Measurements from ENCODE around the gene SORCS3. TPM values are rescaled to one million over a fixed set of nuclear protein-coding genes. Genes with fewer than 3 reads are reported as not detected.

The SORCS3 gene
- total and polyA plus RNA-seq, 2 of the 13 experiments (the other 11 are each of a cell fraction or from before 2014, with no cell fraction given), result 0.07 TPM; not detected in 1

GRCh38 chr10:105113666-105114065, 472.6 kb downstream of the SORCS3 start (continued):
- TF ChIP-seq HNF1B (CRISPR knock-in tag; IDR thresholded peaks at IDR 0.05) (no peak), E2F2 (CRISPR knock-in tag; IDR thresholded peaks at IDR 0.05; ENCODE audit: borderline replicate concordance) (no peak), PPARG (CRISPR knock-in tag; conservative IDR thresholded peaks at IDR 0.05) (no peak), ZNF816 (CRISPR knock-in tag; IDR thresholded peaks at IDR 0.05; ENCODE audit: borderline replicate concordance) (no peak), MAZ (IDR thresholded peaks at IDR 0.05; ENCODE audit: borderline replicate concordance, low read depth, low read length) (no peak), MAZ (CRISPR knock-in tag; IDR thresholded peaks at IDR 0.05; ENCODE audit: low read depth) (no peak), GATA4 (IDR thresholded peaks at IDR 0.05; ENCODE audit: borderline replicate concordance, low read depth) (no peak), ZNF382 (CRISPR knock-in tag; IDR thresholded peaks at IDR 0.05; ENCODE audit: borderline replicate concordance) (no peak), HNRNPL (IDR thresholded peaks at IDR 0.05; ENCODE audit: low read depth, low read length) (no peak), ARNTL (CRISPR knock-in tag; IDR thresholded peaks at IDR 0.05) (no peak)

- in situ Hi-C loops (cut with HindIII; ENCODE audit: extremely low pct_ligation_motif_present, low pct_unique_long_range_greater_than_20kb), result no loop called here
- H3K27ac ChIP-seq (ENCODE audit: extremely low read length, insufficient read depth, low read length), result no peak overlapping the region
- WGBS (ENCODE audit: low lambda C conversion rate), result 0% methylated on average over 3 of the region's 3 CpGs
- H3K36me3 ChIP-seq (replicated peaks in 1 of 2; ENCODE audit: control insufficient read depth in 1 of 2, insufficient read depth in 2 of 2, low read length in 2 of 2), result no peaks in the 10 kb centered on the region
- ATAC-seq, result no peak
- no peak overlapping the region for H2AFZ ChIP-seq (ENCODE audit: low read length)
- ChIA-PET POLR2A (no interaction called here), CTCF (ENCODE audit: low intra/inter-chr PET ratio, low total read pairs) (no interaction called here)
- H3K4me2 ChIP-seq (ENCODE audit: low read depth, low read length), result no peak overlapping the region
- H3K9me3 ChIP-seq (ENCODE audit: low read length), result peaks cover 28% of the 10 kb centered on the region
- BruUV-seq (replicated peaks), result no TSS peak
- no peak overlapping the region for H3K4me3 ChIP-seq (replicated peaks in 1 of 3; ENCODE audit: insufficient read depth in 1 of 3, low read depth in 2 of 3, low read length in 3 of 3)
- no peaks in the 10 kb centered on the region for H3K27me3 ChIP-seq (ENCODE audit: control insufficient read depth in 1 of 2, insufficient read depth in 2 of 2, low read length in 2 of 2)
- no peaks in the 10 kb centered on the region for H3K79me2 ChIP-seq (ENCODE audit: insufficient read depth, low read length)
- intact Hi-C loops (cut with micrococcal nuclease; ENCODE audit: unreplicated experiment), result no loop called here
- H3K9ac ChIP-seq (ENCODE audit: insufficient read depth, low read depth, low read length), result no peak overlapping the region
- no peak for FAIRE-seq
- no peaks in the 10 kb centered on the region for H3K4me1 ChIP-seq (ENCODE audit: insufficient read depth, low read length)
- no peak for DNase-seq (ENCODE audit: low spot score)
- no peaks in the 10 kb centered on the region for H4K20me1 ChIP-seq (ENCODE audit: insufficient read depth, low read length)
- TF ChIP-seq, protein P1, sequence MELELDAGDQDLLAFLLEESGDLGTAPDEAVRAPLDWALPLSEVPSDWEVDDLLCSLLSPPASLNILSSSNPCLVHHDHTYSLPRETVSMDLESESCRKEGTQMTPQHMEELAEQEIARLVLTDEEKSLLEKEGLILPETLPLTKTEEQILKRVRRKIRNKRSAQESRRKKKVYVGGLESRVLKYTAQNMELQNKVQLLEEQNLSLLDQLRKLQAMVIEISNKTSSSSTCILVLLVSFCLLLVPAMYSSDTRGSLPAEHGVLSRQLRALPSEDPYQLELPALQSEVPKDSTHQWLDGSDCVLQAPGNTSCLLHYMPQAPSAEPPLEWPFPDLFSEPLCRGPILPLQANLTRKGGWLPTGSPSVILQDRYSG (CRISPR knock-in tag; IDR thresholded peaks at IDR 0.05), result no peak
- no peak for TF ChIP-seq CEBPB (IDR thresholded peaks at IDR 0.05; ENCODE audit: borderline replicate concordance, low read depth, low read length)
- no peak for TF ChIP-seq ZNF251 (CRISPR knock-in tag; IDR thresholded peaks at IDR 0.05)
- TF ChIP-seq YEATS4 (CRISPR knock-in tag; IDR thresholded peaks at IDR 0.05; ENCODE audit: borderline replicate concordance), result no peak
- no peak for TF ChIP-seq CBFB (CRISPR knock-in tag; IDR thresholded peaks at IDR 0.05)
- no peak for TF ChIP-seq ZNF335 (CRISPR knock-in tag; IDR thresholded peaks at IDR 0.05)
- no peak for TF ChIP-seq ZBTB42 (CRISPR knock-in tag; IDR thresholded peaks at IDR 0.05)
Measured at GRCh38 chr10:105121743-105122142, 480.7 kb downstream of the SORCS3 start.

Data from HepG2 (cell line).